Right ventricle myocardium superior (tissue), 1 donor: ENCODE data around the gene SEPHS1. TPM values are rescaled to one million over a fixed set of nuclear protein-coding genes. Genes with fewer than 3 reads are reported as not detected.
"Not testable (repeated sequence)": the region's sequence is repeated elsewhere in the genome, so short reads cannot be mapped to it uniquely, and the experiment has no call there.

Source experiments
- ATAC-seq: fragments of 200-7000 bp; cut with Tn5 transposase; one replicate; pipeline ENCODE4 v1.9.1; 2020; ENCODE audit warnings: mild to moderate bottlenecking; ENCODE audit not compliant: poor library complexity
- DNase-seq: peaks from one replicate; pipeline ENCODE4 v3.0.0-alpha.2; 2020
- intact Hi-C: fragments of 100-400 bp; cut with DNase I; formaldehyde crosslinking; loops from one replicate; pipeline ENCODE4 v1.11.2; 2022
- total RNA-seq: library from RNA; stranded (reverse); fragmentation: NEBNext Ultra II Directional; extraction: Animal tissue kit (Norgen Biotek cat#: 25700); gene quantifications from one replicate; pipeline ENCODE4 v1.2.1, GENCODE V29; 2021
- donor health status: DM: no; HTN: yes; CAD: no; lungs with severe emphysema.

SEPHS1 gene
- total RNA-seq, 1 donor from 2014 or later, result 27.8 TPM

DNA sequence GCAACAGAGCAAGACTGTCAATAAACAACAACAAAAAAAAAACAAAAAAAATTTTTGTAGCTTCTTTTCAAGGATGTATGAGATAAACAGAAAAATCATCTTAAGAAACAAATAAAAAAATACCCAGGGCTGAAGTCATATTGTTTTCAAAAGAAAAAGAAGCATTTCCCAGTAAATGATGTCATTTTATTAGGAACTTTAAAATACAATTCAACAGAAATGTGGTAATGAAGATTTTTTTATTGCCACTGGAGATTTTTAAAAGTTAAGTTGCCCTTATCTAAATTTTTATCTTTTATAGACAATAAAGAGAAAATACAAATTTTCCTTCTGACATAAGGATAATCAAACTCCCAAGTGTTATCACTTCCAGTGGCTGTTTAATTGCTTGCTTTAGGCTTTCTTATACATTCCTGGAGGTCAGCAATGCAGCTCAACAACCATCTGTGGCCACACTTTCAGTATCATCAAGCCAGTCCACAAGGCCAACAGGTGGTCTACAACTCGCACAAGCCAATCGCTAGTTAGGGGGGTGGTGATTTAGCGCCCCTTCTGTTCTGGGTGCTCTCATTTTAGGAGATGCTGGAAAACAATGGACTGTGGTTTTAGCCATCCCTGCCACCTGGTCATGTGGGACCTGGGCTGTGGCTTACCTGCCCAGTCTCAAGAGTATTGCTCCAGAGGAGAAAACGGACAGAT lies 10.8 kb downstream of the SEPHS1 start:
- DNase-seq (no peak), ATAC-seq (no peak)
- intact Hi-C loops, result no loop called here

DNA sequence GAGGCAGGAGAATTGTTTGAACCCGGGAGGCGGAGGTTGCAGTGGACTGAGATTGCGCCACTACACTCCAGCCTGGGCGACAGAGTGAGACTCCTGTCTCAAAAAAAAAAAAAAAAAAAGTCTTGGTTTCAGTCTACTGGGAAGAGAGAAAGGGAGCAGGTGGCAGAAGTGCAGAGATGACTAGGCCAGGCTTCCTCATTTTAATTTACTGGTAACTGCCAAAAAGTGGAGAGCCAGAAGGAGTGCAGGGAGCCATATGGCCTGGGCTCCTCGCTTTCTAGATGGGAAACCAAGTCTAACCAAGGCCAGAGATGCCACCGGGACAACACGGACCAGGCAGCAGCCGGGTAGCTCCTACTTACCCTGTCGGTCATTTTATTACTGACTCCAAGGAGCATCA lies 12.2 kb downstream of the SEPHS1 start:
- no peak for DNase-seq
- no peak for ATAC-seq

GRCh38 chr10:13334556-13334955 lies 13.5 kb downstream of the SEPHS1 start:
- DNase-seq, result no peak
- intact Hi-C loops, result no loop called here
- ATAC-seq, result no peak

More for the DNA sequence above, 12.2 kb downstream of the SEPHS1 start:
- intact Hi-C loops, result no loop called here

- intact Hi-C loops, result no loop called here
- DNase-seq (no peak), ATAC-seq (no peak)
These were observed 16.4 kb downstream of the SEPHS1 start for GRCh38 chr10:13331646-13332045.

GRCh38 chr10:13330980-13331379 lies 17.1 kb downstream of the SEPHS1 start:
- DNase-seq, ATAC-seq, intact Hi-C loops: not testable (repeated sequence)

DNA sequence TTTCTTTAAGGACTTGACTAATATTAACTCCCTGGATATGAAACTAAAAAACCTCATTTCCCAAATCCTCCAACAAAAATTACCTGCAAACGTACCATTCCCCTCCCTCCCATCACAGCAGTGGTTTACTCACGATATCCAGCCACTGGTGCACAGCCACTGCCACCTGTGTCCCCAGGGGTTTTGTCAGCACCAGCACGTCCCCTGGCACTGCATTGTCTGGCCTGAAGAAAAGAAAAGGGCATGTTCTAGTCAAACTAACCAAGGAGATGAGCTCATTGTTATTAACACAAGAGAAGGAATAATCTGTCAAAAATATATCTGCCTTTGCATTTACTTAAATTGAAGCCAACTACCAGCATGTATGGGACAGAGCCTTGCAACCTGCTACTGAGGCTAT lies 18.5 kb downstream of the SEPHS1 start:
- intact Hi-C loops, result no loop called here
- no peak for DNase-seq
- no peak for ATAC-seq

- ATAC-seq, result no peak
- intact Hi-C loops, result no loop called here
- DNase-seq, result no peak
These were observed 19.5 kb downstream of the SEPHS1 start for GRCh38 chr10:13328613-13329012.

DNA sequence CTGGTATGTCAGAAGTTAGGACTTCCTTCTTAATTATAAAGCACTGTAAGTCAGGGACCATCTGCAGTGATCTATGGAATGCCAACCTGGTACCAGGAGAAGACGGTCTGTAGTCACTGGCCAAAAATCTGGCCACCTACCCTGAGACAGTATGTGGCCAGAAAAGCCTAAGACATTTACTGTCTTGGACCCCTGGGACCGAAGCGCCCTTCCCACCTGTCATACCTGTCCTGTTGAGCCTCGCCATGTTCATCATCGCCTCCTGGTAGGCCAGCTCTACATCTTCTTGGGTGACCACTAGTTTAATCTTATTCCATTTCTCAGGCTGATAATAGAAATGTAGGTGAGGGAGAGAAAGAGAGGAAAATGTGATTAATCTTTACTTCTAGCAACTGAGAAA lies 20.0 kb downstream of the SEPHS1 start:
- intact Hi-C loops, result no loop called here
- no peak for ATAC-seq
- no peak for DNase-seq

DNA sequence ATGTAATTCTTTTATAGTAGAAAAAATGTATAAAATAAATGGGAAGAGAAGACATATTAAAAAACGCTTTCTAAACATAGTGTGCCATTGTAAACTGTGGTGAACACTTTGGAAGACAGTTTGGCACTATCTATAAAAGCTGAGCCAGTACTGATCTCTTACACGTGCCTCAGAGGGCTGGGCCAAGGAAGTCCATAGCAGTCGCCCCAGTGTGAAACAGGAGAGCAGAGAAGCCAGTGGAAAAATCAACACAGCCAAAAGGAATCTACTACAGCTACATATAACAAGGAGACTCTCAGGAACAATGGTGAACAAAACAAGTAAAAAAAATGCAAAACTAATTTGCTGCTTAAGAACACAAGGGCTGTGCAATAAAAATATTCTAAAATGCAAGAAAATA lies 20.6 kb downstream of the SEPHS1 start:
- no peak for DNase-seq
- intact Hi-C loops, result no loop called here
- ATAC-seq, result peak; percentile 91

DNA sequence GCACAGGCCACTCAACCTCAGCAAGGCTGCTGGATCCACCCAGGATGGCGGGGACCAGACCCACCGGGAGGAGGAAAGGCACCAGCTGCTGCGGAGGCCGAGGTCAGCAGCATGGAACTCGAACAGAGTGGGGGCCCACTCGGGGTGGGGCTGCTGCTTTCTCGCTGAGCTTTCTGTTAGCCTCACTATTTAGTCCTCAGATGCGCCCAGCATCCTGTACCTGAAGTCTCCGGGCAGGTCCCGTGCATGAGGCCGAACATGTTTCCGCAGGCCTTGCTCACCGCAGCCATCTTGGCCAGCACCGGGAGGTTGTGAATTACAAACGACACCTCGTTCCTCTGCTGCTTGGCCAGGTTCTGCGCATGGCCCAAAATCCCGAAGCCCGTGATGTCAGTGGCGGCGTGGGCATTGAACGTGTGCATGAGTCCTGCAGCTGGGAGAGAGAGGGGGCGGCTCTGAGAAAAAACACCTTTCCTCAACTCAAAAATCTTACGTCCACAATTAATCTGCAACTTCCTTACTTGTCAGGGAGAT lies 25.4 kb downstream of the SEPHS1 start:
- intact Hi-C loops, result no loop called here
- ATAC-seq, result no peak
- DNase-seq, result no peak

- intact Hi-C loops, result no loop called here
- no peak for DNase-seq
- ATAC-seq, result no peak
These were observed 26.5 kb downstream of the SEPHS1 start for GRCh38 chr10:13321576-13321975.

DNA sequence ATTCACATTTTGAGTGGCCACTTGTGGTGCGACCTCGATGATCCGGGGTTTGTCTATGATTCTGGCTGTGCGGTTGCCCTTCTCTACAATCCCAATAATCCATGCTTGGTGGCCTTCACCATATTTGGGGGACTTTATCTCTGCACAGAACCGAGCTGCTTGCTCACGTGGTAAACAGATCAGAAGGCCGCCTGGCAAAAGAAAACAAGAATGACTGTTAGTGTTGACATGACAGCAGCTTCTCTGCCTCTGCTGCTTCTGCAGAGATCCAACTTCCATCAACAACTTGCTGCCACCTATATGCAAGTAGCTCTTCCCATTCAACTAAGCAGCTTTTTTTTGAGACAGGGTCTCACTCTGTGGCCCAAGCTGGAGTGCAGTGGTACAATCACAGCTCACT lies 28.9 kb downstream of the SEPHS1 start:
- ATAC-seq (peak; percentile 49), DNase-seq (no peak)
- intact Hi-C loops, result no loop called here

DNA sequence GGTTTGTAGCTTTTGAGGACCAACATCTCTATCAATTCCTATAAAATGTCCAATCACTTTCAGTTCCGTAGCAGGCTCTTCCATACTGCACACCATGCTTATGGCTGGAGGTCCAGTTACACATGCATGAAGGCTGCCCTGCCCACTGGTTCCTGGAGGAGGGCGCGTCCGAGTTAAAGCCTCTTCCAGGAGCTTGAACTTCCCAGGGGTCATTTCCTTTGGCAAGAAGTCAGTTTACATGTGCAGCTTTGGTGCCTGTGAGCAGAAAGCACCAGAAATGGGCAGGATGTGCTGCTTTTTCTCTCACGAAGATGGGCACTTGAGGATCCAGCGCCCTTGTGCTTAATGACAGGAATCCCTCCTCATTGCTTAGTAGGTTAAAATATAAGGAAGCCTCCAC lies 30.6 kb downstream of the SEPHS1 start:
- DNase-seq (no peak), ATAC-seq (no peak)
- intact Hi-C loops, result no loop called here

- no peak for ATAC-seq
- no peak for DNase-seq
- intact Hi-C loops, result no loop called here
These were observed 31.3 kb downstream of the SEPHS1 start for GRCh38 chr10:13316635-13317311.

DNA sequence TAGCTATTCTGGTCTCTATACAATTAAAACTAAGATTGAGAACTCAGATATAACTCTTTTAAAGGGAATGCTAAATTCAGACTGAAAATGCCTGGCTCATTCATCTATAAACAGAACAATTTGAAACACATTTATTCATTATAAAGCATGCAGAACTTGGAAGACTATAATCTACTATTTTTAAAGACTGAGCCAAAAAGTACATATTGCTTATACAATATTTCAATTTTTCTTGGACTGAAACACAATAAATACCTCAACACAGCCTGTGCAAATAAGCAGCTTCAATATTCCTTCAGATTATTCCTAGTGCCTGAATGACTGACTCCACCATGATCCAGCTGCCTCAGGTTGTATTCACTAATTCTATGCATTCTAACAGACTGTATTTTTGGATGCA lies 32.7 kb downstream of the SEPHS1 start:
- DNase-seq (no peak), ATAC-seq (no peak)
- intact Hi-C loops, result no loop called here

DNA sequence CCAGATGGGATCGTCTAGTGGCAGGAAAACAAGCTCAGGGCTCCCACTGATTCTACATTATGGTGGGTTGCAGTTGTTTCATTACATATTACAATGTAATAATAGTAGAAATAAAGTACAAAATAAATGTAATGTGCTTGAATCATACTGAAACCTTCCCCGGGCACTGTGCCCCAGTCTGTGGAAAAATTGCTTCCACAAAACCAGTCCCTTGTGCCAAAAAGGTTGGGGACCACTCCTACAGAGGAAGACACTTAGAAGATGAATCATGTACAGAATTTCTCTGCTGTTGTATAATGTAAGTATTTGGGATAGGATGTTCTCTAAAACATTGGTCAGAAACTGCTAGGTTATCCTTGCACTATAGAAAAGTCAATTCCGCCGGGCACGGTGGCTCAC lies 36.9 kb downstream of the SEPHS1 start:
- no peak for DNase-seq
- intact Hi-C loops, result no loop called here
- no peak for ATAC-seq

- intact Hi-C loops, result no loop called here
- DNase-seq, result no peak
- no peak for ATAC-seq
These were observed 37.4 kb downstream of the SEPHS1 start for GRCh38 chr10:13310518-13311176.

DNA sequence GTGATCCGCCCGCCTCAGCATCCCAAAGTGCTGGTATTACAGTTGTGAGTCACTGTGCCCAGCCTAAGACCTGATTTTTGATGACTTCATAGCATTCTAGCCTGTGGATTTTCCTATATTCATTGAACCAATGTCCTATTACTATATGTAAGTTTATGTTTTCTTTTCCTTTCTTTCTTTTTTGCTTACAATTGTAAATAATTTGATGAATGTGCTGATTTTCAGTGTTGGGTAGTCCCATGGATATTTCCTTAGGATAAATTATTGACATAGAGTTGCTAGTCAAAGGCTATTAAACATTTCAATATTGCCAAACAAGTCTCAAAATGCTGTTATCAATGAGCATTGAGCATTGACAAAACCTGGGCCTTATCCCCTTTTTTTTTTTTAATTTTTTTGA lies 38.3 kb downstream of the SEPHS1 start:
- no peak for ATAC-seq

GRCh38 chr10:13308096-13308495 lies 40.0 kb downstream of the SEPHS1 start:
- intact Hi-C loops, result loop anchor here (10.0 kb wide), 1 partner anchor 143 kb away; the partner anchor contains the start of gene MCM10
- ATAC-seq (no peak), DNase-seq (no peak)

More for the DNA sequence above, 38.3 kb downstream of the SEPHS1 start:
- DNase-seq, result no peak
- intact Hi-C loops, result loop anchor here (10.0 kb wide), 1 partner anchor 145 kb away; the partner anchor contains the start of gene MCM10

GRCh38 chr10:13306103-13306502 lies 42.0 kb downstream of the SEPHS1 start:
- intact Hi-C loops, result loop anchor here (10.0 kb wide), 1 partner anchor 141 kb away; the partner anchor contains the start of gene MCM10
- no peak for DNase-seq
- no peak for ATAC-seq
